IMR-90 (cell line): Measurements from ENCODE around the gene LRP1B.

Experiments used
- BHLHE40 ChIP-seq: fragments of 150-350 bp; IDR thresholded peaks from 2 replicates; pipeline ENCODE4 v1.6.1; 2016; ENCODE audit warnings: mild to moderate bottlenecking, low read depth, low read length
- CEBPB ChIP-seq: IDR thresholded peaks from 2 replicates; pipeline ENCODE4 v1.6.1; 2012; ENCODE audit warnings: low read depth, low read length, improper control_type of control experiment
- NFE2L2 ChIP-seq: fragments of 150-350 bp; IDR thresholded peaks from 2 replicates; pipeline ENCODE4 v1.6.1; 2016; ENCODE audit warnings: low read depth, mild to moderate bottlenecking, low read length
- POLR2A ChIP-seq: IDR thresholded peaks from 2 replicates; pipeline ENCODE4 v1.6.1; 2012; ENCODE audit warnings: mild to moderate bottlenecking, low read depth, low read length
- RAD21 ChIP-seq: IDR thresholded peaks from 2 replicates; pipeline ENCODE4 v1.6.1; 2012; ENCODE audit warnings: low read length, improper control_type of control experiment
- RCOR1 ChIP-seq: IDR thresholded peaks from 2 replicates; pipeline ENCODE4 v1.6.1; 2012; ENCODE audit warnings: mild to moderate bottlenecking, low read length, improper control_type of control experiment; ENCODE audit not compliant: insufficient replicate concordance
- RFX5 ChIP-seq: IDR thresholded peaks from 2 replicates; pipeline ENCODE4 v1.8.0; 2012; ENCODE audit warnings: low read depth, mild to moderate bottlenecking, low read length, moderate library complexity
- SMC3 ChIP-seq: fragments of 150-350 bp; IDR thresholded peaks from 2 replicates; pipeline ENCODE4 v1.6.1; 2016; ENCODE audit warnings: low read depth, mild to moderate bottlenecking, antibody characterized with exemption, low read length, moderate library complexity
- TF ChIP-seq, protein P1 (sequence below): conservative IDR thresholded peaks from 2 replicates; pipeline ENCODE4 v1.5.1; 2012; ENCODE audit warnings: mild to moderate bottlenecking, low read depth, low read length, improper control_type of control experiment
- TF ChIP-seq, protein P2 (sequence below): fragments of 150-350 bp; IDR thresholded peaks from 2 replicates; pipeline ENCODE4 v1.6.1; 2017; ENCODE audit warnings: mild to moderate bottlenecking, antibody characterized with exemption, low read length, low read depth
- TF ChIP-seq, protein P3 (sequence below): fragments of 150-350 bp; IDR thresholded peaks from 2 replicates; pipeline ENCODE4 v1.6.1; 2016; ENCODE audit warnings: low read depth, mild to moderate bottlenecking, low read length, moderate library complexity, borderline replicate concordance

DNA sequence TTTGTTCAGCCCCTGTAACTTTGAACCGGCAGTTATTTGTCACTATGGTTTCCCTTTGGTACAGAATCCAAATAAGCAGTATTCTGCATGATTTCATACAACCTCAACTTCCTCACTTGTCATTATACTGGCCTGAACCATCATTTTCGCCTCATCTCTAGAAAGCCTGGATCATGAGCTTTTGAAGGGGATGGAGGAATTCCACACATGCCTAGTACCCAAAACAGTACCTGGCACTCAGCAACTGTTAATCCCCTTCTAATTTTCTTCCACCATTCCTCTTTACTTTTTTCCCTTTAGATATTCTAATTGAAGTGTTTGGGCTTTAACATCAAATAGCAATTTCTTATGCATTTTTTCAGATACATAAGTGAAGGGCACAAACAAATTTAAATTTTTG lies 1776.3 kb downstream of the LRP1B start:
- TF ChIP-seq, protein P1, sequence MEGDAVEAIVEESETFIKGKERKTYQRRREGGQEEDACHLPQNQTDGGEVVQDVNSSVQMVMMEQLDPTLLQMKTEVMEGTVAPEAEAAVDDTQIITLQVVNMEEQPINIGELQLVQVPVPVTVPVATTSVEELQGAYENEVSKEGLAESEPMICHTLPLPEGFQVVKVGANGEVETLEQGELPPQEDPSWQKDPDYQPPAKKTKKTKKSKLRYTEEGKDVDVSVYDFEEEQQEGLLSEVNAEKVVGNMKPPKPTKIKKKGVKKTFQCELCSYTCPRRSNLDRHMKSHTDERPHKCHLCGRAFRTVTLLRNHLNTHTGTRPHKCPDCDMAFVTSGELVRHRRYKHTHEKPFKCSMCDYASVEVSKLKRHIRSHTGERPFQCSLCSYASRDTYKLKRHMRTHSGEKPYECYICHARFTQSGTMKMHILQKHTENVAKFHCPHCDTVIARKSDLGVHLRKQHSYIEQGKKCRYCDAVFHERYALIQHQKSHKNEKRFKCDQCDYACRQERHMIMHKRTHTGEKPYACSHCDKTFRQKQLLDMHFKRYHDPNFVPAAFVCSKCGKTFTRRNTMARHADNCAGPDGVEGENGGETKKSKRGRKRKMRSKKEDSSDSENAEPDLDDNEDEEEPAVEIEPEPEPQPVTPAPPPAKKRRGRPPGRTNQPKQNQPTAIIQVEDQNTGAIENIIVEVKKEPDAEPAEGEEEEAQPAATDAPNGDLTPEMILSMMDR, result no peak
- TF ChIP-seq CEBPB (no peak), SMC3 (no peak), RFX5 (no peak), NFE2L2 (no peak), RCOR1 (no peak), BHLHE40 (no peak), POLR2A (no peak), RAD21 (no peak)
- TF ChIP-seq, protein P2, sequence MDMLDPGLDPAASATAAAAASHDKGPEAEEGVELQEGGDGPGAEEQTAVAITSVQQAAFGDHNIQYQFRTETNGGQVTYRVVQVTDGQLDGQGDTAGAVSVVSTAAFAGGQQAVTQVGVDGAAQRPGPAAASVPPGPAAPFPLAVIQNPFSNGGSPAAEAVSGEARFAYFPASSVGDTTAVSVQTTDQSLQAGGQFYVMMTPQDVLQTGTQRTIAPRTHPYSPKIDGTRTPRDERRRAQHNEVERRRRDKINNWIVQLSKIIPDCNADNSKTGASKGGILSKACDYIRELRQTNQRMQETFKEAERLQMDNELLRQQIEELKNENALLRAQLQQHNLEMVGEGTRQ, result no peak
- TF ChIP-seq, protein P3, sequence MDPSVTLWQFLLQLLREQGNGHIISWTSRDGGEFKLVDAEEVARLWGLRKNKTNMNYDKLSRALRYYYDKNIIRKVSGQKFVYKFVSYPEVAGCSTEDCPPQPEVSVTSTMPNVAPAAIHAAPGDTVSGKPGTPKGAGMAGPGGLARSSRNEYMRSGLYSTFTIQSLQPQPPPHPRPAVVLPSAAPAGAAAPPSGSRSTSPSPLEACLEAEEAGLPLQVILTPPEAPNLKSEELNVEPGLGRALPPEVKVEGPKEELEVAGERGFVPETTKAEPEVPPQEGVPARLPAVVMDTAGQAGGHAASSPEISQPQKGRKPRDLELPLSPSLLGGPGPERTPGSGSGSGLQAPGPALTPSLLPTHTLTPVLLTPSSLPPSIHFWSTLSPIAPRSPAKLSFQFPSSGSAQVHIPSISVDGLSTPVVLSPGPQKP, result no peak
